ENCODE measurements around the gene IL33.

- no peak for TF ChIP-seq CTCF (conservative IDR thresholded peaks at IDR 0.05; ENCODE audit: low read length)
- no peak for TF ChIP-seq EZH2phosphoT487 (IDR thresholded peaks at IDR 0.05; ENCODE audit: borderline replicate concordance, low read depth, low read length)
Observed at GRCh38 chr9:6229186-6229585, 13.6 kb downstream of the IL33 start.
